Hepatocyte (in vitro differentiated cells): ENCODE measurements around the gene MACROD2. TPM values are rescaled to one million over a fixed set of nuclear protein-coding genes. Genes with fewer than 3 reads are reported as not detected.

Experiments
- DNase-seq: peaks from one replicate; pipeline ENCODE4 v3.0.0-alpha.2; 2016; ENCODE audit warnings: low spot score
- H2AFZ ChIP-seq: fragments of 200-600 bp; sonication (generic); 2 replicates; pipeline ENCODE4 v1.6.0; 2016; ENCODE audit warnings: antibody characterized with exemption, mild to moderate bottlenecking
- H3K27ac ChIP-seq: fragments of 200-600 bp; sonication (generic); 2 replicates; pipeline ENCODE4 v1.5.1; 2016; ENCODE audit warnings: mild to moderate bottlenecking
- H3K27me3 ChIP-seq: fragments of 200-600 bp; sonication (generic); 2 replicates; pipeline ENCODE4 v1.6.1; 2016
- H3K36me3 ChIP-seq: fragments of 200-600 bp; sonication (generic); replicated peaks from 2 replicates; pipeline ENCODE4 v1.5.1; 2016; ENCODE audit warnings: low read depth; ENCODE audit not compliant: insufficient read depth
- H3K4me1 ChIP-seq: fragments of 200-600 bp; sonication (generic); 2 replicates; pipeline ENCODE4 v1.5.1; 2016; ENCODE audit warnings: mild to moderate bottlenecking, moderate library complexity; ENCODE audit not compliant: insufficient read depth
- H3K4me2 ChIP-seq: fragments of 200-600 bp; sonication (generic); 2 replicates; pipeline ENCODE4 v1.6.0; 2016
- H3K4me3 ChIP-seq: fragments of 200-600 bp; sonication (generic); 2 replicates; pipeline ENCODE4 v1.5.1; 2016; ENCODE audit warnings: mild to moderate bottlenecking
- H3K79me2 ChIP-seq: fragments of 200-600 bp; sonication (generic); 2 replicates; pipeline ENCODE4 v1.6.0; 2017; ENCODE audit warnings: mild to moderate bottlenecking
- H3K9me2 ChIP-seq: fragments of 200-600 bp; sonication (generic); replicated peaks from 2 replicates; pipeline ENCODE4 v1.6.0; 2017; ENCODE audit warnings: mild to moderate bottlenecking; ENCODE audit not compliant: insufficient read depth
- H3K9me3 ChIP-seq: fragments of 200-600 bp; sonication (generic); 2 replicates; pipeline ENCODE4 v1.5.1; 2016; ENCODE audit warnings: low read depth, mild to moderate bottlenecking
- H4K20me1 ChIP-seq: fragments of 200-600 bp; sonication (generic); 2 replicates; pipeline ENCODE4 v1.6.0; 2016; ENCODE audit warnings: mild to moderate bottlenecking; ENCODE audit not compliant: insufficient read depth, poor library complexity, severe bottlenecking
- CTCF ChIP-seq: fragments of 200-600 bp; sonication (generic); IDR thresholded peaks from 2 replicates; pipeline ENCODE4 v1.5.1; 2016; ENCODE audit warnings: antibody characterized with exemption, mild to moderate bottlenecking; ENCODE audit not compliant: poor library complexity
- EZH2 ChIP-seq: fragments of 200-600 bp; sonication (generic); IDR thresholded peaks from 2 replicates; pipeline ENCODE4 v1.6.1; 2016; ENCODE audit warnings: antibody characterized with exemption, mild to moderate bottlenecking, borderline replicate concordance
- EZH2phosphoT487 ChIP-seq: fragments of 200-600 bp; sonication (generic); IDR thresholded peaks from one replicate; pipeline ENCODE4 v1.6.1; 2018; ENCODE audit warnings: antibody characterized with exemption, mild to moderate bottlenecking, low read depth, moderate library complexity; ENCODE audit not compliant: unreplicated experiment, severe bottlenecking
- WGBS: methylation state at CpG from one replicate; pipeline ENCODE4 v1.1.6; 2016; ENCODE audit warnings: low lambda C conversion rate; ENCODE audit errors: missing lambda C conversion rate; 5-methylcytosine and 5-hydroxymethylcytosine counted together
- polyA plus RNA-seq: library from polyadenylated mRNA; unstranded; fragments of >200 nt; fragmentation: Nextera tagmentation; extraction: Ambion mirVana; gene quantifications from 2 replicates; pipeline ENCODE4 v1.2.1, GENCODE V29; 2016
- total RNA-seq: library from RNA; depleted of rRNA; stranded (reverse); fragments of >200 nt; gene quantifications from 2 replicates; pipeline ENCODE4 v1.2.3, GENCODE V29; 2014

MACROD2 gene
- total and polyA plus RNA-seq, 2 experiments from 2014 or later = 2.4 to 3.1 TPM

- Histone ChIP-seq H2AFZ (no peak overlapping the region), H3K27ac (no peak overlapping the region), H3K9me3 (no peaks in the 10 kb centered on the region), H3K27me3 (no peaks in the 10 kb centered on the region), H3K79me2 (no peaks in the 10 kb centered on the region), H3K4me2 (no peak overlapping the region), H3K9me2 (no peaks in the 10 kb centered on the region), H3K36me3 (no peaks in the 10 kb centered on the region), H3K4me1 (peaks cover 18% of the 10 kb centered on the region), H3K4me3 (no peak overlapping the region), H4K20me1 (no peaks in the 10 kb centered on the region)
- WGBS = 100% methylated on average over 3 of the region's 3 CpGs
- no peak for DNase-seq
- TF ChIP-seq EZH2phosphoT487 = no peak
Measured at GRCh38 chr20:15058841-15059240, 1063.5 kb downstream of the MACROD2 start.

GRCh38 chr20:15059438-15059837, 1064.1 kb downstream of the MACROD2 start:
- Histone ChIP-seq H3K9me3 (no peaks in the 10 kb centered on the region), H3K4me2 (no peak overlapping the region), H3K27me3 (no peaks in the 10 kb centered on the region), H2AFZ (no peak overlapping the region), H3K4me3 (no peak overlapping the region), H3K27ac (no peak overlapping the region), H3K36me3 (no peaks in the 10 kb centered on the region), H4K20me1 (no peaks in the 10 kb centered on the region), H3K9me2 (no peaks in the 10 kb centered on the region), H3K79me2 (no peaks in the 10 kb centered on the region), H3K4me1 (peaks cover 18% of the 10 kb centered on the region)
- DNase-seq = no peak
- TF ChIP-seq CTCF = no peak
- no peak for TF ChIP-seq EZH2
- TF ChIP-seq EZH2phosphoT487 = no peak

GRCh38 chr20:15060265-15061060, 1065.1 kb downstream of the MACROD2 start:
- Histone ChIP-seq H3K27me3 (no peaks in the 10 kb centered on the region), H3K4me3 (no peak overlapping the region), H2AFZ (no peak overlapping the region), H3K27ac (no peak overlapping the region), H4K20me1 (no peaks in the 10 kb centered on the region), H3K79me2 (no peaks in the 10 kb centered on the region), H3K36me3 (no peaks in the 10 kb centered on the region), H3K9me2 (no peaks in the 10 kb centered on the region), H3K4me2 (no peak overlapping the region), H3K4me1 (peaks cover 18% of the 10 kb centered on the region), H3K9me3 (no peaks in the 10 kb centered on the region)
- TF ChIP-seq EZH2 (no peak), EZH2phosphoT487 (no peak), CTCF (no peak)
- 92% methylated on average over 8 of the region's 8 CpGs for WGBS
- no peak for DNase-seq

GRCh38 chr20:15061061-15061430, 1065.7 kb downstream of the MACROD2 start:
- no peak overlapping the region for H2AFZ ChIP-seq
- H3K4me3 ChIP-seq = no peak overlapping the region
- no peak for DNase-seq
- no peak overlapping the region for H3K27ac ChIP-seq
- WGBS = 56% methylated on average over 2 of the region's 2 CpGs
- no peaks in the 10 kb centered on the region for H4K20me1 ChIP-seq
- no peaks in the 10 kb centered on the region for H3K27me3 ChIP-seq
- TF ChIP-seq EZH2 (no peak), EZH2phosphoT487 (no peak), CTCF (no peak)
- no peaks in the 10 kb centered on the region for H3K9me2 ChIP-seq
- H3K36me3 ChIP-seq = no peaks in the 10 kb centered on the region
- no peaks in the 10 kb centered on the region for H3K9me3 ChIP-seq
- H3K4me2 ChIP-seq = no peak overlapping the region
- no peaks in the 10 kb centered on the region for H3K79me2 ChIP-seq
- H3K4me1 ChIP-seq = peaks cover 18% of the 10 kb centered on the region
